ENCODE measurements around the gene TBK1. TPM values are rescaled to one million over a fixed set of nuclear protein-coding genes. Genes with fewer than 3 reads are reported as not detected.
A peak's percentile ranks its signal among the peaks of the same experiment; 100 is the strongest.

TBK1 gene
- total and polyA plus RNA-seq, 2 of the 13 experiments (the other 11 are each of a cell fraction or from before 2014, with no cell fraction given), result 10.3 to 25.2 TPM

- no peak for TF ChIP-seq ZBTB40 (IDR thresholded peaks at IDR 0.05)
- peak; percentile 17; the same call in 1 of the 2 replicates for TF ChIP-seq ZBTB40 (CRISPR knock-in tag; IDR thresholded peaks at IDR 0.05)
- TF ChIP-seq MTF1 (CRISPR knock-in tag; IDR thresholded peaks at IDR 0.05), result no peak
- no peak for TF ChIP-seq ZNF691 (CRISPR knock-in tag; IDR thresholded peaks at IDR 0.05; ENCODE audit: borderline replicate concordance, low read depth)
- no peak; the same call in 1 of the 2 replicates for TF ChIP-seq ZBTB38 (CRISPR knock-in tag; IDR thresholded peaks at IDR 0.05)
- no peak for TF ChIP-seq ZNF580 (CRISPR knock-in tag; IDR thresholded peaks at IDR 0.05; ENCODE audit: borderline replicate concordance, low read depth)
- no peak for TF ChIP-seq HNRNPUL1 (IDR thresholded peaks at IDR 0.05; ENCODE audit: low read depth, low read length)
- no peak for TF ChIP-seq ZNF446 (CRISPR knock-in tag; IDR thresholded peaks at IDR 0.05)
- TF ChIP-seq ZNF12 (CRISPR knock-in tag; IDR thresholded peaks at IDR 0.05), result no peak
- peak; percentile 64 for TF ChIP-seq CBX1 (IDR thresholded peaks at IDR 0.05; ENCODE audit: low read depth)
- TF ChIP-seq ZNF746 (CRISPR knock-in tag; IDR thresholded peaks at IDR 0.05), result no peak
- peak; percentile 92 for TF ChIP-seq ZBTB2 (CRISPR knock-in tag; IDR thresholded peaks at IDR 0.05; ENCODE audit: low read depth)
- TF ChIP-seq ZNF496 (CRISPR knock-in tag; IDR thresholded peaks at IDR 0.05; ENCODE audit: insufficient replicate concordance), result no peak
- TF ChIP-seq ZNF317 (CRISPR knock-in tag; IDR thresholded peaks at IDR 0.05), result 0 out of 2 replicates have a peak, but pooled peaks have one; percentile 37
- no peak for TF ChIP-seq GLMP (CRISPR knock-in tag; IDR thresholded peaks at IDR 0.05; ENCODE audit: borderline replicate concordance)
- no peak for TF ChIP-seq HNF4G (IDR thresholded peaks at IDR 0.05; ENCODE audit: borderline replicate concordance, low read depth, low read length)
- TF ChIP-seq HNF4G (CRISPR knock-in tag; IDR thresholded peaks at IDR 0.05; ENCODE audit: borderline replicate concordance, low read depth), result no peak
These were observed 48.0 kb upstream of the TBK1 start, which contains the start of gene XPOT (continued) for GRCh38 chr12:64403707-64404469.
